Ascending aorta (tissue), 2 donors: ENCODE data around the gene CALHM3. TPM values are rescaled to one million over a fixed set of nuclear protein-coding genes. Genes with fewer than 3 reads are reported as not detected.
"Not testable (repeated sequence)": the region's sequence is repeated elsewhere in the genome, so short reads cannot be mapped to it uniquely, and the experiment has no call there.

ENCODE experiments used
- DNase-seq, 2 donors: peaks; one replicate each; pipeline ENCODE4 v3.0.0-alpha.2; 2019; ENCODE audit warnings: low spot score in 2 of 2
- H3K27ac ChIP-seq, 2 donors: fragments of 200-600 bp; sonication (generic); one replicate each; pipeline ENCODE4 v1.5.1; 2016 to 2017; ENCODE audit warnings: mild to moderate bottlenecking in 1 of 2
- H3K27me3 ChIP-seq: fragments of 200-600 bp; sonication (generic); one replicate; pipeline ENCODE4 v1.5.1; 2017
- H3K36me3 ChIP-seq, 2 donors: fragments of 200-600 bp; sonication (generic); one replicate each; pipeline ENCODE4 v1.5.1; 2016
- H3K4me1 ChIP-seq, 2 donors: fragments of 200-600 bp; sonication (generic); one replicate each; pipeline ENCODE4 v1.5.1; 2016 to 2017; ENCODE audit warnings: mild to moderate bottlenecking in 1 of 2
- H3K4me3 ChIP-seq, 2 donors: fragments of 200-600 bp; sonication (generic); one replicate each; pipeline ENCODE4 v1.5.1; 2016 to 2017; ENCODE audit warnings: mild to moderate bottlenecking in 1 of 2
- H3K9me3 ChIP-seq, 2 donors: fragments of 200-600 bp; sonication (generic); one replicate each; pipeline ENCODE4 v1.5.1; 2016
- intact Hi-C: fragments of 100-400 bp; cut with DNase I; formaldehyde crosslinking; loops from one replicate; pipeline ENCODE4 v1.15.1; 2023
- total RNA-seq: library from RNA; depleted of rRNA; stranded (reverse); fragments of >200 nt; gene quantifications from one replicate; pipeline ENCODE4 v1.1.0, GENCODE V29; 2016
- TF ChIP-seq, protein P1 (sequence below), 3 experiments: fragments of 200-600 bp in 2 of 3; fragments of 450-650 bp in 1 of 3; sonication (generic) in 2 of 3; IDR thresholded peaks; one replicate each; pipeline ENCODE4 v1.5.1; 2016 to 2019; ENCODE audit warnings: antibody characterized with exemption in 3 of 3, mild to moderate bottlenecking in 1 of 3, moderate library complexity in 1 of 3

CALHM3 gene
- total RNA-seq, 1 donor from 2014 or later = not detected

DNA sequence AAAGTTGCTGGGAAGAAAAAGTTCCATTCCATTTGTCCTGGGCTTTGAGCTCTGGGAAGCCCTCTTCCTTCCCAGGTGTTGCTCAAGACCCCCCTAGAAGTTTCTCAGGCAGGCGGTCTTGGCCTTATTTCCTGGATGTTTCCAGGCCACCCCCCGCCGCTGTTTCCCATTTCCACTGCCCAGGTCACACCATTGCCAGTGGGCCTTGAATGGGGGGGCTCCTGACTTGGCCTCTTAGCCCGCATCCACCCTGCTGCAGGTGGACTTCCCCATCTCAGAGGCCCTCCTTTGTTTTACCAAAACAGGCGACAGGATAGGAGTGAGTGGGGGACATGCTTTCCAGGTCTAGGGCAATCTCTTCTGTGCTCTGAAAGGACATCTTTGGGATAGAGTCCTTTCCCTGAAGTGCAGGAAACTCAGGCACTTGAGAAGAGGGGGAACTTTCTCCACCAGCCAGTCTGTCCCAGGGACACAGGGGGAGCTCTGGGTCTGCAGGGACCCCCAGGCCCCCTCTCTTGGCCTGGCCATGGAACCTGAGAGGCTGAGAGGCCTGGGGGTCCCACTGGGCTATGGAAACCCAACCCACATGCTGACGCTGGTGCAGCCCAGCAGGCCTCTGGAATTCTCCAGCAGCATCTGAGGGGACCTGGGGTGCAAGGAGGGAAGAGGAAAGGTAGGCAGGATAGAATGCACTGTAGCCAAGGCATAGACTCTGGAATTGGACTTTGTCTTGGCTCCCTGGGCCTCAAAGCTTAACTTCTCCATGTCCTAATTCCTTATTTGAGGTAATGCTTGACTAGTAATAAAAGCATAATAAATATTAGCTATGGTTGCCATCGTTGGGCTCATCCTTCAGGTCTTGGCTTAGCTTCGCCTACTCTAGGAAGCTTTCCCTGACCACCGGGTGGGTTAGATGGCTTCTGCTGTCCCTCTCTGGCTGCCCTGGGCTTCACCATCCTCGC lies 32.0 kb upstream of the CALHM3 start:
- H3K36me3 ChIP-seq = no peaks in the 10 kb centered on the region
- H3K27ac ChIP-seq = no peak overlapping the region
- H3K4me3 ChIP-seq = no peak overlapping the region
- H3K4me1 ChIP-seq = no peaks in the 10 kb centered on the region
- DNase-seq = peak in 1 of 2 donors; percentile 57
- TF ChIP-seq, protein P1, sequence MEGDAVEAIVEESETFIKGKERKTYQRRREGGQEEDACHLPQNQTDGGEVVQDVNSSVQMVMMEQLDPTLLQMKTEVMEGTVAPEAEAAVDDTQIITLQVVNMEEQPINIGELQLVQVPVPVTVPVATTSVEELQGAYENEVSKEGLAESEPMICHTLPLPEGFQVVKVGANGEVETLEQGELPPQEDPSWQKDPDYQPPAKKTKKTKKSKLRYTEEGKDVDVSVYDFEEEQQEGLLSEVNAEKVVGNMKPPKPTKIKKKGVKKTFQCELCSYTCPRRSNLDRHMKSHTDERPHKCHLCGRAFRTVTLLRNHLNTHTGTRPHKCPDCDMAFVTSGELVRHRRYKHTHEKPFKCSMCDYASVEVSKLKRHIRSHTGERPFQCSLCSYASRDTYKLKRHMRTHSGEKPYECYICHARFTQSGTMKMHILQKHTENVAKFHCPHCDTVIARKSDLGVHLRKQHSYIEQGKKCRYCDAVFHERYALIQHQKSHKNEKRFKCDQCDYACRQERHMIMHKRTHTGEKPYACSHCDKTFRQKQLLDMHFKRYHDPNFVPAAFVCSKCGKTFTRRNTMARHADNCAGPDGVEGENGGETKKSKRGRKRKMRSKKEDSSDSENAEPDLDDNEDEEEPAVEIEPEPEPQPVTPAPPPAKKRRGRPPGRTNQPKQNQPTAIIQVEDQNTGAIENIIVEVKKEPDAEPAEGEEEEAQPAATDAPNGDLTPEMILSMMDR (IDR thresholded peaks at IDR 0.05) = no peak
- no peaks in the 10 kb centered on the region for H3K27me3 ChIP-seq
- no peaks in the 10 kb centered on the region for H3K9me3 ChIP-seq
- intact Hi-C loops = no loop called here

DNA sequence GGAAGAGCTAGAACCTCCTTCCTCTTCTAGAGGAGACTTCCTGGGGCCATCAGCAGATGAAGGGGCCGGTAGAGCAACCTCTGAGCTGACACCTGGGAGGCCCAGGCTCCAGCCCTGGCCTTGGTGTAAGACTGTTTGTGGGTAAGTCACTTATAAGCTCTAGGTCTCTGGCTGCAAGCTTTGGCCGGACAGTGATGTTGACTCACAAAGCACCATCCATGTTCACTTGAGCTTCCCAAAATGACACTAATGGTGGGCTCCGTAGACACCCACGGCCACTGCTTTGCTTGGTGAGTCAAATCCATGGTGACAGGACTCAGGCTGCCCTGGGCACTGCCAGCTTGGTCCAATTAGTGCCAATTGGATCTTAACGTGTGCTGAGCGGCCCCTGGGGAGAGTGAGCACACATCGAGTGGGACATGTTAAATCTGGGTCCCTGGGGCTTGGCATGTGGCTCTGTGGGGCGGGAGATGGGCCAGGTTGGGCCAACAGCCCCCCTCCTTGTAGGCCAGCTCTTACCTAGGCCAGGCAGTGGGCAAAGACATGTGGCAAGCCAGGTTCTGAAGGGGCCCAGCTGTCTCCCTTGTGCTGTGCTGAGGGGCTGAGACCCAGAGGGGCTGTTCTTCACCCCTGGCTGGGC lies 31.1 kb upstream of the CALHM3 start:
- peak in 1 of 2 donors; percentile 48 for DNase-seq
- H3K4me3 ChIP-seq = no peak overlapping the region
- H3K9me3 ChIP-seq = no peaks in the 10 kb centered on the region
- intact Hi-C loops = no loop called here
- no peaks in the 10 kb centered on the region for H3K36me3 ChIP-seq
- TF ChIP-seq, protein P1 (IDR thresholded peaks at IDR 0.05) = no peak
- no peaks in the 10 kb centered on the region for H3K4me1 ChIP-seq
- no peaks in the 10 kb centered on the region for H3K27me3 ChIP-seq
- no peak overlapping the region for H3K27ac ChIP-seq

DNA sequence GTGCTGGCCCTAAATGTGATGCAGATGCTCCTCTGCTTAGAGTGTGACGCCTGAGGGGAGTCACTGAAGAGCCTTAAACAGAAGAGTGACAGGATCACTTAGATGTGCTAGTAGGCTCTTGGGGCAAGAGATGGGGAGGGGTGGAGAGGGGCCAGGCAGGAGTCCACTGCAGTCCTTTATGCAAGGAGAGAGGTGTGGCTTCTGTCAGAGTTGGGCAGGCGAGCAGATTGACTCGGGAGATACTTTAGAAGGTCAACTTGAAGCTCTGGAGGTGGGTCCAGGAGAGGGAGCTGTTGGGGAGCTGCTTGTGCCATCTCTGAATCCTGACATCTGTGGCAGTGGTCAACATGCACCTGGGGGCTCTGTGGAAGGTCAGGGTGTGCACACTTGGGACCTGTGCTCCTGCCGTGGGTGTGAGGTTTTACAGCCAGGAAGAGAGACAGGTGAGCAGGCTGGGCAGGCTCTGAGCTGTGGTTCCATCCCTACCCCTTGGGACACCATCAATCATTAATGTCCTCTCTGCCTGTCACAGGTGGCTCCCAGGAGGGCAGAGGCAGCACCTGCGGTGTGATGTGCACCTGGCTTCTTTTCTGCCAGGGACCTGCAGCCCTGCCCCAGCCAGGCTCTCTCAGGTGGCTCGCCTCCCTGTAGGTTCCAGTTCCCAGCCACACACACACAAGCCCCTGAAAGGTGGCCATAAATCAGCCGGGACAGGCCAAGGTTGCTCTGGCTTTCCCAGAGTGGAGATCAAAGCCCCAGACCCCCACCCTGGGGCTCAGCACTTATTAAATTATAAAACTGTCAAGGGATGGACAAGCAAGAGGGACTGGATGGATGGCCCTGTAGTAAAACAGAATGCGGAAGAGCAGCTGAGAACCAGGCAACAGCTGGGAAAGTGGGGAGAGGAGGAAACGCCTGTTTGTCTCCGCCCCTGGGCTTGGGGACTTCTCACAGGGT lies 28.5 kb upstream of the CALHM3 start:
- Histone ChIP-seq H3K4me1 (peaks cover 0 to 2% of the 10 kb centered on the region in 2 donors), H3K4me3 (no peak overlapping the region), H3K27me3 (no peaks in the 10 kb centered on the region), H3K9me3 (no peaks in the 10 kb centered on the region), H3K36me3 (no peaks in the 10 kb centered on the region), H3K27ac (no peak overlapping the region)
- TF ChIP-seq, protein P1 (IDR thresholded peaks at IDR 0.05) = no peak
- intact Hi-C loops = no loop called here
- DNase-seq = no peak

DNA sequence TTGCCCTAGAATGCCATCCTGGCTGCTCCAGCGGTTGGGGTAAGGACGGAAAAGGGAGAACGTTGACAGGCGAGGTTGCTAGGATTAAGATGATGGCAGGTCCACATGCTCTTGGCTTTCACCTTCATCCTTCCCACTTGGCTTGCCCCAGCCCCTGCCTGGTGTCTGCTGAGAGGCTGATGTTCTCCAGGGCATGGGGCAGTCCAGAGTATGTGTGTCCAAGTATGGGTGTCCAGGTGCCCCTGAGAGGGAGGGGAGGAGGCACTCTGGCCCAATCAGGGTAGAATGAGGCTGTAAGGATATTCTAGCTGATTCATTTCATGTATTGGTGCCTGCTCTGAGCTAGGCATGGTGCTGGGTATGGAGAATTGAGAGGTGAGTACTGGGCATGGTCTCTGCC lies 27.0 kb upstream of the CALHM3 start:
- TF ChIP-seq, protein P1 (IDR thresholded peaks at IDR 0.05) = no peak
- intact Hi-C loops = no loop called here
- DNase-seq = peak in 1 of 2 donors; percentile 33

DNA sequence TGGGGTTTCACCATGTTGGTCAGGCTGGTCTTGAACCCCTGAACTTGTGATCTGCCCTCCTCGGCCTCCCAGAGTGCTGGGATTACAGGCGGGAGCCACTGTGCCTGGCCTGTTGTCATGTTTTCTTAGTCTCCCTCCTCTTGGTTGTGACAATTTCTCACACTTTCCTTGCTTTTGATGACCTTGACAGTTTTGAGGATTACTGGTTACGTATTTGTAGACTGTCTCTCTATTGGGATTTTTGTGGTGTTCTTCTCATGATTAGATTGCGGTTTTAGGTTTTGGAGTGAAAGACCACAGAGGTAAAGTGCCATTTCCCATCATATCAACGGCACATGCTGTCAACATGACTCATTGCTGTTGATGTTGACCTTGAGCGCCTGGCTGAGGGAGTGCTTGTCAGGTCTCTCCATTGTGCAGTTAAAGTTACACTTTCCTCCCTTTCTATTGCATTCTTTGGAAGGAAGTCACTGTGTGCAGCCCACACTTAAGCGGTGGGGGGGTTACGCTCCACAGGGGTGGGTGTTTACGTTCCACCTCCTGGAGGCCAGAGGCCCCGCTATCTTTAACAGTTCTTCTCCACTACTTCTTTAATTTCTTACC lies 25.2 kb upstream of the CALHM3 start:
- no peak overlapping the region for H3K4me3 ChIP-seq
- H3K27me3 ChIP-seq = no peaks in the 10 kb centered on the region
- DNase-seq = peak in 1 of 2 donors; percentile 46
- H3K27ac ChIP-seq = no peak overlapping the region
- H3K4me1 ChIP-seq = peaks cover 0 to 2% of the 10 kb centered on the region in 2 donors
- intact Hi-C loops = no loop called here
- TF ChIP-seq, protein P1 (IDR thresholded peaks at IDR 0.05) = no peak
- no peaks in the 10 kb centered on the region for H3K36me3 ChIP-seq
- H3K9me3 ChIP-seq = no peaks in the 10 kb centered on the region

More for the DNA sequence above, 27.0 kb upstream of the CALHM3 start:
- H3K36me3 ChIP-seq = no peaks in the 10 kb centered on the region
- no peaks in the 10 kb centered on the region for H3K27me3 ChIP-seq
- H3K27ac ChIP-seq = no peak overlapping the region
- no peaks in the 10 kb centered on the region for H3K9me3 ChIP-seq
- H3K4me1 ChIP-seq = peaks cover 0 to 2% of the 10 kb centered on the region in 2 donors
- H3K4me3 ChIP-seq = no peak overlapping the region

DNA sequence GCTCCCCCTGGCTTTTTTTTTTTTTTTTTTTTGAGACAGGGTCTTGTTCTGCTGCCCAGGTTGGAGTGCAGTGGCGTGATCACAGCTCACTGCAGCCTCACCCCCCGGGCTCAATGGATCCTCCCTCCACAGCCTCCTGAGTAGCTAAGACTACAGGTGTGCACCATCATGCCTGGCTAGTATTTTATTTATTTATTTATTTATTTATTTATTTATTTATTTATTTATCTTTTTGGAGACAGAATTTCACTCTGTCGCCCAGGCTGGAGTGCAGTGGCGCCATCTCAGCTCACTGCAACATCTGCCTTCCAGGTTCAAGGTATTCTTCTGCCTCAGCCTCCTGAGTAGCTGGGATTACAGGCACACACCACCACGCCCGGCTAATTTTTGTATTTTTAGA lies 24.7 kb upstream of the CALHM3 start:
- H3K36me3 ChIP-seq, H3K27ac ChIP-seq, H3K27me3 ChIP-seq, H3K9me3 ChIP-seq, H3K4me3 ChIP-seq, H3K4me1 ChIP-seq, DNase-seq, intact Hi-C loops: not testable (repeated sequence)
